ENCODE measurements around the gene ZNF213.
A peak's percentile ranks its signal among the peaks of the same experiment; 100 is the strongest.

The ZNF213 gene

DNA sequence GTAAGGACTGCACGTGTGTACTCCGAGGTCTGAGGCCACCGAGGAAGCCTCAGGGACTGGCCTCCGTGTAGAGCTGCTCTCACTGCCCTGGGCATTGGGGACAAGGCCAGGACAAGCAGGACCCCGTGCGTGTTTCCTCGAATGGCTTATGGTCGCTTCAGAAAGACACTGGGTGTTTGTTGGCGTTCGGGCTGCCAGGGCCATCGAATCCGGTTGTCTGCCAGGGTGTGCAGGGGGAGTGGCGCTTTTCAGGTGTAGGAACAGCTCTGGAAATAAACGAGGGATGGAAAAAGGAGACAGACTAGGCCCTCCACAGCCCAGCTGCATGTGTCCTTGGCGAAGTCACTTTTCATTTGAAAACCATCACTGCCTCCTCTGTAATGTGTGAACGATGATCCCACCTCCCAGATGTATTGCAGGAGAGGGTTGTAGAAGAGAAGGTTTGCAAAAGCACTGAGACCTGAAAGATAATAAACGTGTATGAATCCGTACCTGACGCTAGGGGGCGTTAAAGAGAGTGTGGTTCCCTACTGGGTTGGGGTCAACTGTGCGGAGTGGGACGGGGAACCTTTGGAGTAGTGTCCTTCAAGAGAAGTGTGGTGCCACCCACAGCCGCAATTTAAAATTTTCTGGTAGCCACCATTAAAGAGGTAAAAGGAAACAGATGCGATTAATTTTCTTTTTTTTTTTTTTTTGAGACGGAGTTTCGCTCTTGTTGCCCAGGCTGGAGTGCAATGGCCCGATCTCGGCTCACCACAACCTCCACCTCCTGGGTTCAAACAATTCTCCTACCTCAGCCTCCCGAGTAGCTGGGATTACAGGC, 33.6 kb upstream of the ZNF213 start:
- DNase-seq, result peak; percentile 75

DNA sequence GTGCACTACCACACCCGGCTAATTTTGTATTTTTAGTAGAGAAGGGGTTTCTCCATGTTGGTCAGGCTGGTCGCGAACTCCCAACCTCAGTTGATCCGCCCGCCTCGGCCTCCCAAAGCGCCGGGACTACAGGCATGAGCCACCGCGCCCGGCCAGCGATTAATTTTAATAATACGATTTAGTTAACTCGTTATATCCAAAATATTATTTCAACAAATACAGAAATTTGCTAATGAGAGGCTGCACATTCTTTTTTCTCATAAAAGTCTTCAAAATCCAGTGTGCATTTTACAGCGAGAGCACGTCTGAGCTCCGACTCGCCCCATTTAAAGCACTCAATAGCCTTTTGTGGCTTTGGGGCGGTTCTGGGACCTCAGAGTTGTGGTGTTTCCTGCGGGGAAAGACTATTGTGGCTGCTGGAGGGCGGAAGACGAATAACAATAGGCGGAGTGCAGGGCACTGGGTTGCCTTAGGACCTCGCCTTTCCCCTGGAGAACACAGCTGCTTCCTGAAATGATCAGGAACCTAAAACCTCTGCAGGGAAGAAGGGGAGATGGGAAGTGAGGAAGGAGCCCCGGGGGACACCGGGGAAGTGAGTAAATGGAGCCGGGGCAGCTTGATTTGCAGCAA, 32.9 kb upstream of the ZNF213 start:
- peak; percentile 53 for DNase-seq

DNA sequence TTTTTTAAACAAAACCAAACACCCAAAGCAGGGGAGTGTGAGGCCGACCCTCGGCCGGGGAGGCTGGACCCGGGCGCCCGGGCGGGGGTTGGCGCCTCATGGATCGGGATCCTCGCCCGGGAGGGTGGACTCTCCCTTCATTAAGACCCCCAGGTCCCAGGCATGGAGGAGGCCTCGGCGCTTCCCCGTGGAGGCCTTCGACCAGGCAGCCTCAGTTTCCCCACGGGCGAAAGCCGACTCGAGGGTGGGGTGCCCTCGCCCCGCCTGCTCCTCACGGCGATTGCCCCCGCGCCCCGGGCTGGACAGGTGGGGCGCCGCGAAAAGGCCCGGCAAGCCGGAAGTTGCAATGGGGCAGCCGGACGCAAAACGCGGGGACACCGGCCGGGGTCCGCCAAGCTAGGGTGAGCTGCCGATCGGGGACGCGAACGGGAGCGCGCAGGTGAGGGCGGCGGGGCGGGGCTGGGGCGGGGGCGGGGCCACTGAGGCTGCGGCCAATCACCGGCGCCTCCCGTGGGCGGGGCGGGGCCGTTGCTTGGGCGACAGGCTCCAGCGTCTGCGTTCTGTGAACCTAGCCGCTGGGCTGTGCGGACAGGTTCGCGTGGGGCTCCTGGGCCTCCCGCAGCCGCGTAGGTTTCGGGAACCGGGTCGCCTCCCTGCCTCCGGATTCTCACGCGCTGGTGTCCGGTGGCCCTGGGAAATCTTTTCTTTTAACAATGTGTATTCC, 28.5 kb upstream of the ZNF213 start:
- peak; percentile 93 for DNase-seq

DNA sequence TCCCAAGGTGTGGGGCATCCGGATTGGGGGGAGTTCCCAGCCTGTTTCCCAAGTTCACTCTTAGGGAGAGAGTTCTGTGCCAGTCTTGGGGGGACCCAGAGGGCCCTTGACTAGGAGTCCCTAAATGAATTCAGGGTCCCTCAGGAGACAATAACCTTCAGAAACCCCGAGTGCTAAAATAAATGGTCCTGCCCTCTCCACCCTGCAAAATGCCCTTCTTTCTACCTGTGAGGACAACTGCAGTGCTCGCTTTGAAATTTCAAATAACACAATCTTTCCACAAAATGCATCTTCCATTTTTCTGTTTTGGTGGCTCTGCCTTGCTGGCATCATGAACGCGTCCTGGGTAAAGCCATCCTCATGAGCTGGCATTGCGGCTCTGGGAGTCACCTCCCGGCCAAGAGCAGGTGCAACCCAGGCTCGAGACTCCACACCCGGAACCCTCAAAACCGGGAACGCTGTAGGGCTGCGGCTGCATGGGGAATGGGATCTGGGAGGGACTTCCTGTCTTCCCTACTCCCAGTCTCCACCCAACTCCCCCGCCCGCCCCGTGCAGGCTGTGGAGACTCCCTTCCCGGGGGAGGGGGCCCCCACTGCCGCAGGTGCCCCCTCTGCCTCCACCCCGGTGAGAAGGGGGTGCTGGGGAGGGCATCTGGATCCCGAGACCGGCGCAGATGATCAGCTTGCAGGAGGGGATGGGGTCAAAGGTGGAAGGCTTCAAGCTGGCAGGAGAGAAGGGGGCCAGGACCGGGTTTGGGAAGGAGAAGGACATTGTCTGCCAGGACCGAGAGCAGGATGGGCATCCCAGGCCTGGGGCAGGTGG, 22.6 kb upstream of the ZNF213 start, which contains the start of gene ZNF205:
TSS of gene ZNF205 (plus strand) at position 529 of the 823 bp plus-strand sequence. CDS start 845 bp downstream, outside the sequence.
- no peak for DNase-seq

DNA sequence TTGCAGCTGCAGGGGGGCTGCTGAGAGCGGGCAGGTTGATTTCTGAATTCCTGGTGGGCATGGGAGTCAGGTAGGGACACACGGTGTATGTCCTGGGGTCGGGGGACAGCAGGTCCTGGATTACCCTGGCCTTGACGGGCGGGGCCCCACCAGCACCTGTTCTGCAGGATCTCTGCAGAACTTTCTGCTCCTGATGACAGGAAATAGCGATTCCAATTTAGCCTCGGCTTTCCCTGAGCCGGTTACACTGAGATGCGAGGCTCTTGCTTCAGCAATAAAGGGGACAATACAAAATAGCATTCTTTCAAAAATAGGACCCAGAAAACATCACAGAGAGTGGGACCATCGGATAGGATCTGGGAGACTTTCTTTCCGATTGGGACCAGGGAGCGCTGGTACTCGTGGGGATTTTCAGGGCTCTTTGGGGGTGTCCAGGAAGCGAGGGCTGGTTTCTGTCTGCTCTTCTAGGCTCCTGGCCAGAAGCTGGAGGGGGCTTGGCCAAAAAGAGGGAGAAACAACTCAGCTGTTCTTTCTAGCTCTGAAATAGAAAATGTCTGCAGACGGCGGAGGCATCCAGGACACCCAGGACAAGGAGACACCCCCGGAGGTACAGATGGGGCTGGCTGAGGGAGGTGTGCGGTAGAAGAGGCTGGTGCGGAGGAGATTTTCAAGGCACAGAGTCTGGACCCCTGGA, 21.8 kb upstream of the ZNF213 start:
- no peak for DNase-seq

DNA sequence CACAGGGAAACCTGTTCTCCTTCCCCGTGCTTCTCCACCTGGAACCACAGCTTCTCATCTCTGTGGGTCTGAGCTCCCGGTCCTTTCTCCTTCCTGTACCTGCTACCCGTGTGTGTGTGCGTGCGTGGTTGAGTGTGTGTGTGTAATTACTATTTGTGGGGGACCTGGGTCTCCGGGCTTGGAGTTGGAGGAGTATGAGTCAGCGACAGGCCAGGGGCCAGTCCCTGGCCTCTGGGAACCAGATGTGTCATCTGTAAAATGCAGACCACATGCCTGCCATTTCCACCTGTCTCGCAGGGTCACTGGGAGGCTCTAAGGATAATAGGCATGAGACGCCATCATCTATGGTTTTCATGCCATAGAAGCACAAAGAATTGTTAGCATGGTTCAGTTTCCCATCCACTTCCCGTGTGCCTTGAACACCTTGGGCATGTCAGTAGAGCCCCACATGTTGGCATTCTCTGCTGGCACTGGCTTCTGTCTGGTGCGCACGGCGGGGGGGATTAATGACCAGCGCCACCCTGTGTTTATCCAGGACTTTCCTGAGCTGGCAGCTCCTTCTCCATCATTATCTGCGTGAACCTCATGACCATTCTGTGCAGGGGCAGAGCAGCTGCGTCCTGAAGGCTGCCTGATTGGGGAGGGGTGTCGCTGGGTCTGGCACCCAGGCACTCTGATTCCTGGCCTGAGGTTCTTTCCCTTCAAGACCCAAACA, 20.9 kb upstream of the ZNF213 start:
- DNase-seq, result no peak

DNA sequence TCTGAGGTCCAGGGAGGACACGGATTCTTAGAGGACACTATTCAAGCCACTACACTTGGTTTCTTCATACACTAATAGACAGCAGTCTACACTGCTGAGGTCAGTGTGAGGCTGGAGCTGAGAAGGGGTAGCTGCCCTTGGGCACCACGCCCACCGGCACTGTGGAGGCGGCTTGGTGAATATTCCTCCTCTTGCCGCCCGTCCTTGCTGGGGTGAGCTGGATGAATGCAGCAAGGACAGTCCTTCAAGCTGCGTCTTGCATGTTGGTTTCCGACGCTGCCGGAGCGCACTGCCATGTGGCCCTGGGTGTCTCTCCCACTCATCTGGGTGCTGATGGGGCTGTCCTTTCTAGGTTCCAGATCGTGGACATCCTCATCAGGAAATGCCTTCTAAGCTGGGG, 19.8 kb upstream of the ZNF213 start:
- no peak for DNase-seq

DNA sequence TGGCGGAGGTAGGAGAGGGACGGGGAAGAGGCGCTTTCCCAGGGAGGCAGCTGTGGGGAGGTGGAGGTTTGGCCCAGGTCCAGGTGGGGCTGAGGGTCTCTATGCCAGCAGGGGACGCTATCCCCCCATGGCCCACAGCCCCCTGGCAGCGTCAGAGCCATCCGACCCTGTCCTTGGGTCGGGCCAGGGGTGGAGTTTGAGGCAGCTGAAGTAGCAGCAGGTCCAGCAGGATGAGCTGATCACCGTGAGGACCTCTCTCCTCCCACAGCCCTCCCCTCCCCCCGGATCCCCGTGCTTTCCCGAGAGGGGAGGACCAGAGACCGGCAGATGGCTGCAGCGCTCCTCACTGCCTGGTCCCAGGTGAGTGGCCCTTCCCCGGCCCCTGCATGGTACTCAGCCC, 19.3 kb upstream of the ZNF213 start:
- DNase-seq, result no peak

DNA sequence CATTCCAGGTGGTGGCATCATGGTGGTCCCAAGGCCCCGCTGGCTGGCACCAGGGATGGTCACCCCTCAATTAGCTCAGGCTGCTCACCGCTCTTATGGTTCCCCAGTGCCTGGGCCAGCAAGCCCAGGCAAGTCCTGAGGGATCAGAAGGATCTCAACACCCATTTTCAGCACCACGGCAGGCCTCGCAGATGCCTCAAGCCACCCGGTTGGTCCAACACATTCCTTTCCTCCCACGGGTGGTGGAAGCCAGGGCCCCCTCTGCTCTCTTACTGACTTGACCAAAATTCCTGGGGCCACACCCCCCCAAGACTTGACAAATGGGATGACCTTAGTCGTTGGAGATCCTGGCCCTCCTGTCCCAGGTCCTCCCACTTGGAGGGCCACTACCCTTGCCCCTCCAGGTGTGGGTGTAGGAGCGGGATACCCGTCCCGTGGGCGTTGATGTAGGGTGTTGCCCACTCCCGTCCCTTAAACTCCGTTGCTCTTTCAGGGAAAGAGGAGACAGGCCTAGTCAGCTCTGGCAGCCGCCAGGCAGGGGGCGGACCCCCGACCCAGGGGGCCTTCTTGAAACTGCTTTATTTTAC, 16.5 kb upstream of the ZNF213 start:
- no peak for DNase-seq

DNA sequence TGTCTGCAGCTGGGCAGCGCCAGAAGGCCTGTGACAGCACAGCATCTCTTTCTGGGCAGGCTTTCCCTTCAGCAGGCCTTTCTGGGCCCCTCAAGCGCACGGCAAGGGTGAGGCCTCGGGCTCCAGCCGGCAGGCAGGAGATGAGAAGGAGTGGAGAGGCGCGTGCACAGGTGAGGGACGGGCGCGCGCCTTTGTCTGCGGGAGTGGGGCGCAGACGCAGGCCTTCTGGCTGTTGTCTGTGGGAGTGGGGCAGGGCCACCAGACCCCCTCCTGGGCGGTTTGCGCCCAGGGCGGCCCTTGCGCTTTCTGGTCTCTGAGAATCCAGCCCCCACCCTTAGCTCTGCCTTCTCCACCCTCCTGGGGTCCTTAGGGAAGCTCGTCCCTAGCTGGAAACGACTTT, 16.0 kb upstream of the ZNF213 start:
- no peak for DNase-seq

DNA sequence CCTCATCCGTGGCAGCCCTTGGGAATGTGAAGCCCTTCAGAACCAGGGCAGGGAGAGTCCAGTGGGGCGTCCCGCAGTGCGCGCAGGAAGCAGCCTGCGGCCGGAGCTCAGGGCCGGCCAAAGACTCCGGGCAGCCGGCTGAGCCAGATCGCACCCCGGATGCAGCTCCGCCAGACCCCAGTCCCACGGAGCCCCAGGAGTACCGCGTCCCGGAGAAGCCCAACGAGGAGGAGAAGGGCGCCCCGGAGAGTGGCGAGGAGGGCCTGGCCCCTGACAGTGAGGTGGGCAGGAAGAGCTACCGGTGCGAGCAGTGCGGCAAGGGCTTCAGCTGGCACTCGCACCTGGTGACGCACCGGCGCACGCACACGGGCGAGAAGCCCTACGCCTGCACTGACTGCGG, 15.5 kb upstream of the ZNF213 start:
- no peak for DNase-seq

DNA sequence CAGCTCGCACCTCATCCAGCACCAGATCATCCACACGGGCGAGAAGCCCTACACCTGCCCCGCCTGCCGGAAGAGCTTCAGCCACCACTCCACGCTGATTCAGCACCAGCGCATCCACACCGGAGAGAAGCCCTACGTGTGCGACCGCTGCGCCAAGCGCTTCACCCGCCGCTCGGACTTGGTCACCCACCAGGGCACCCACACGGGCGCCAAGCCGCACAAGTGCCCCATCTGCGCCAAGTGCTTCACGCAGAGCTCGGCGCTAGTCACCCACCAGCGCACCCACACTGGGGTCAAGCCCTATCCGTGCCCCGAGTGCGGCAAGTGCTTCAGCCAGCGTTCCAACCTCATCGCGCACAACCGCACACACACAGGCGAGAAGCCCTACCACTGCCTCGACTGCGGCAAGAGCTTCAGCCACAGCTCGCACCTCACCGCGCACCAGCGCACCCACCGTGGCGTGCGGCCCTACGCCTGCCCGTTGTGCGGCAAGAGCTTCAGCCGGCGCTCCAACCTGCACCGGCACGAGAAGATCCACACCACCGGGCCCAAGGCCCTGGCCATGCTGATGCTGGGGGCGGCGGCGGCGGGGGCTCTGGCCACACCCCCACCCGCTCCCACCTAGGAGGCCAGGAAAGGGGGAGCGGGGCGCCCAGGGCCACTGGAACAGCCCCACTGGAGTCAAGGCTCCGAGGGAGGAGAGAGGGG, 15.0 kb upstream of the ZNF213 start:
- DNase-seq, result no peak

DNA sequence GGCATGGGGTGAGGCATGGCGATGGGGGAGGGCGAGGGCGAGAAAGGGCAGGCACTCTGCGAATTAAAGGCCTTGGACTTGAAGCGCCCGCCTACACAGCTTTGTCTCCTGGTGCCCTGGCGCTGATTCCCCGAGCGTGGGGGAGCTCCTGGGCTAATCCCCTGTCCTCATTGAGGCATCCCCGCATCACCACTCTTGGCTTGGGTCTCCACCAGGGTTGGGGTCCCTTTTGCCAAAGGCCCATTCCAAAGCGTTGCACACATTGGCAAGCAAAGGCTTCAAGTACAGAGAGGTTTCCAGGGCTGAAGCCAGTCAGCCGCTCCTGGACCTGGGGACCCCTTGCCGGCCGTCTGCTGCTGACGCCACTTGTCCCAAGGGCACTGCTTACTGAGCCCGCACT, 14.4 kb upstream of the ZNF213 start:
- DNase-seq, result no peak

DNA sequence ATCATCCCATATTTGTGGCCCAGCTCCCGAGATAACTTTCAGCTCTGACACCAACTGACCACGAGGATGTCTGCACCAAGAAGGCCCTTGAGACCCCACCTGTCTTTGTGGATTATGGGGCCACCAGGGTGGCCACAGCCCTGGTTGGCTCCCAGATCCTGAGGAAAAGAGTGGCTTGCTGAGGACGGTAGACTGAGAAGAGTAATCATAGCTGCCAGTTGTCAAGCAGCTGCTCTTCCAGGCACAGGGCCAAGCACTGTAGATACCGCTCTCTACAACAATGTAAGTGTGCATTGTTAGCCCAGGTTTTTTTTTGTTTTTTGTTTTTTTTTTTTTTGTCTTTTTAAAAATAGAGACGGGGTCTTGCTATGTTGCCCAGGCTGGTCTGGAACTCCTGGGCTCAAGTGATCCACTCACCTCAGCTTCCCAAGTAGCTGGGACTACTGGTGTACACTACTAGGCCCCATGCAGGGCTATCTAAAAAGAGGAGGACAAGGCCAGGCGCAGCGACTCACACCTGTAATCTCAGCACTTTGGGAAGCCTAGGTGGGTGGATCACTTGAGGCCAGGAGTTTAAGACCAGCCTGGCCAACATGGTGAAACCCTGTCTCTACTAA, 12.9 kb upstream of the ZNF213 start:
- no peak for DNase-seq

DNA sequence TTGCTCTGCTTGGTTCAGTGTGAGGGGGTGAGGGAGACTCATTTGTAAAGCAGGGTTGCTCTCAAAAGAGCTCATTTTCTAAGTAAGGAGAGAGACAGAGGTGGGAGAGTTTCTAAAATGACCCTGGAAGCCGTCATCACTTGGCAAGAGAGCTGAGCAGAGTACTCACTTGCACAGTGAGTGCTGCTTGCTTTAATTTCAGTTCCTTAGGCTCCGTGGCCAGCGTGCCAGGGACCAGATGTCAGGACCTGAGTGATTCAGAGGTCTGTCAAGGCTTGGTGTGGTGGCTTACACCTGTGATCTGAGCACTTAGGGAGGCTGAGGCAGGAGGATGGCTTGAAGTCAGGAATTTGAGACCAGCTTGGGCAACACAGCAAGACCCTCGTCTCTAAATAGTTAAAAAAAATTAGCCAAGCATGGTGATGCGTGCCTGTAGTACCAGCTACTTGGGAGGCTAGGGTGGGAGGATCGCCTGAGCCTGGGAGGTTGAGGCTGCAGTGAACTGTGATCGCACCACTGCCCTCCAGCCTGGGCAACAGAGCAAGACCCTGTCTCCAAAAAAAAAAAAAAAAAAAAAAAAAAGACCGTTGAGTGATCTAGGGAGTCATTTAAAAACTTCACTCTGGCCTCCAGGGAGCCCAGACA, 11.8 kb upstream of the ZNF213 start:
- DNase-seq, result no peak

DNA sequence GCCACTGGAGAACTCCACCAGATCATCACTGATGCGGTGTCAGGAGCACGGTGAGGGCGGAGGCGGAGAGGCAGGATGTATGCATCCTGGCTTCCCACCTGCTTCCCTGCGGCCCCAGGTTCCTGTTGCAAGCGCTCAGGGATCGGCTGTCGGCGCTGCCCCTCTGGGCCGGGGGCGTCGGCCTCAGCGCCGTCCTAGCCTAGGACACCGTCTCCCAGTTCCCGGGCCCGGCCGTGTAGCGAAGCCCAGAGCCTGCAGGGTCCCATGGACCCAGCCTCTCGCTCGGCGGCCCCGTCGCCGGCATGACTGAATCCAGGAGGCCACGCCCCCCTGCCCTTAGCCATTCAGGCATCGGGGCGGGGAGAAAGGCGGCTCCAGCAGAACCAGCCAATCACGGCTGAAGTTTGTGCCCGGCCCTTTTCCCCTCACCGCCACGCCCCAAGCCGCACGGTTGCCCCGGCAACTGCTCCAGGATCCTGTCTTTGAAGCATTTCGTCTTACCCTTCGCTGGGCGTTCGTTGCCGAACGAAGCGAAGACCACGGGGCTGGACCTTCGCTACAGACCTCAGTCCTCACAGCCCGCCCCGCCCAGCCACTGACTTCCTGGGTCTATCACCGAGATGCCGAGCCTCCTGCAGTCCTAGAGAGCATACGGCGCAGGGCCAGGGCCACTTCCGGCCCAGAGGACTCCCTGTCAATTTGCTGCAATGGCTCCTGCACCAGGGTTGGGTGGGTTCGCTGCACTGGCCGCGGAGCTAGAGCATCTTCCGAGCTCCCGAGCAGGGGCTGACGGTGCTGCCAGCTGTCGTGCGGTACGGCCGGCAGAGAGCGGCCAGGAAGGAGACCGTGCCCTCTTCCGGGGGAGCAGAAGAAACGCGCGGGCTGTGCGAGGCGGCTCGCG, 10.6 kb upstream of the ZNF213 start:
- peak; percentile 96 for DNase-seq

DNA sequence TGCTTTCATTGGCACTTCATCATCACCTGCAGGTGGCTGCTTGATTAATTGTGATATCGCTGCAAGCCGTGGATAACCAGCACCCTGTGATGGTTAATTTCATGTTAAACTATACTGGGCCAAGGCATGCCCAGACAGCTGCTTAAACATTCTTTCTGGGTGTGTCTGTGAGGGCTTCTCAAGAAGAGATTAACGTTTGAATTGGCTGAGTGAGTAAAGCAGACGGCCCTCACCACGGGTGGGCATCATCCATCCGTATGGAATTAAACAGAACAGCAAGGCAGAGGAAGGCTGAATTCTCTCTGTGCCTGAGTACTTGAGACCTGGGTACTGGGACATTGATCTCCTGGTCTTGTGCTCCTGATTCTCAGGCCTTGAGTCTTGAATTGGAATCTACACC, 7.1 kb upstream of the ZNF213 start:
- DNase-seq, result no peak
